WTC11 (cell line): ENCODE results near the gene PCDHAC2. TPM values are rescaled to one million over a fixed set of nuclear protein-coding genes. Genes with fewer than 3 reads are reported as not detected.

Experiments used
- ATAC-seq: fragments of 200-7000 bp; cut with Tn5 transposase; 2 replicates; pipeline ENCODE4 v1.10.0; 2021; ENCODE audit warnings: mild to moderate bottlenecking, moderate library complexity
- CTCF ChIA-PET: fragments of 300-600 bp; sonication (Branson Sonifier 250); formaldehyde crosslinking; loops from one replicate; lab custom pipeline; 2021; ENCODE audit warnings: antibody characterized with exemption; lab: Charles Lee
- POLR2A ChIA-PET: fragments of 350-600 bp; sonication (Branson Sonifier 250); formaldehyde crosslinking; loops from one replicate; lab custom pipeline; 2021; ENCODE audit warnings: antibody characterized with exemption; lab: Charles Lee
- DNase-seq: peaks from one replicate; pipeline ENCODE4 v3.0.0; 2021; ENCODE audit warnings: low spot score
- H3K27ac Mint-ChIP-seq: 2 replicates; pipeline ENCODE4 v1.8.0; 2021; ENCODE audit warnings: mixed read lengths
- H3K27me3 Mint-ChIP-seq: 2 replicates; pipeline ENCODE4 v1.8.0; 2021; ENCODE audit warnings: low read depth, mild to moderate bottlenecking, moderate library complexity, mixed read lengths
- H3K36me3 Mint-ChIP-seq: 2 replicates; pipeline ENCODE4 v1.8.0; 2021; ENCODE audit warnings: mixed read lengths
- H3K4me1 Mint-ChIP-seq: 2 replicates; pipeline ENCODE4 v1.8.0; 2022; ENCODE audit warnings: mixed read lengths
- H3K4me3 Mint-ChIP-seq: 2 replicates; pipeline ENCODE4 v1.8.0; 2021; ENCODE audit warnings: mild to moderate bottlenecking, moderate library complexity, mixed read lengths
- H3K9me3 Mint-ChIP-seq: 2 replicates; pipeline ENCODE4 v1.8.0; 2021; ENCODE audit warnings: mixed read lengths
- AFF4 ChIP-seq: sonication (generic); formaldehyde crosslinking; IDR thresholded peaks from 2 replicates; pipeline ENCODE4 v1.8.1; 2023; ENCODE audit warnings: mild to moderate bottlenecking, missing genetic modification reagents, borderline replicate concordance
- AR ChIP-seq: fragments of 250-450 bp; sonication (Bioruptor Pico); IDR thresholded peaks from 2 replicates; pipeline ENCODE4 v1.9.0; 2021; ENCODE audit warnings: mild to moderate bottlenecking
- ATF6 ChIP-seq: sonication (generic); formaldehyde crosslinking; IDR thresholded peaks from 2 replicates; pipeline ENCODE4 v1.8.1; 2023; ENCODE audit warnings: mild to moderate bottlenecking, missing genetic modification reagents
- E2F1 ChIP-seq: sonication (generic); formaldehyde crosslinking; IDR thresholded peaks from 2 replicates; pipeline ENCODE4 v1.8.0; 2022; ENCODE audit warnings: mild to moderate bottlenecking, missing genetic modification reagents
- E2F4 ChIP-seq: sonication (generic); formaldehyde crosslinking; IDR thresholded peaks from 2 replicates; pipeline ENCODE4 v1.8.1; 2022; ENCODE audit warnings: low read depth, mild to moderate bottlenecking, moderate library complexity, missing genetic modification reagents, borderline replicate concordance
- E2F5 ChIP-seq: sonication (generic); formaldehyde crosslinking; IDR thresholded peaks from 2 replicates; pipeline ENCODE4 v1.8.1; 2022; ENCODE audit warnings: mild to moderate bottlenecking, moderate library complexity, missing genetic modification reagents
- FOXK1 ChIP-seq: sonication (generic); formaldehyde crosslinking; IDR thresholded peaks from 2 replicates; pipeline ENCODE4 v1.8.0; 2022; ENCODE audit warnings: mild to moderate bottlenecking, moderate library complexity, missing genetic modification reagents
- FOXP1 ChIP-seq: sonication (generic); formaldehyde crosslinking; IDR thresholded peaks from 2 replicates; pipeline ENCODE4 v1.8.0; 2022; ENCODE audit warnings: missing genetic modification reagents, mild to moderate bottlenecking, moderate library complexity, borderline replicate concordance
- FOXP4 ChIP-seq: sonication (generic); formaldehyde crosslinking; IDR thresholded peaks from 2 replicates; pipeline ENCODE4 v1.8.0; 2022; ENCODE audit warnings: mild to moderate bottlenecking, missing genetic modification reagents
- HMGXB4 ChIP-seq: sonication (generic); formaldehyde crosslinking; IDR thresholded peaks from 2 replicates; pipeline ENCODE4 v1.8.1; 2023; ENCODE audit warnings: mild to moderate bottlenecking, moderate library complexity, missing genetic modification reagents
- NFATC4 ChIP-seq: fragments of 250-450 bp; sonication (Bioruptor Pico); IDR thresholded peaks from 2 replicates; pipeline ENCODE4 v1.9.0; 2021; ENCODE audit warnings: mild to moderate bottlenecking
- STAT6 ChIP-seq: sonication (generic); formaldehyde crosslinking; conservative IDR thresholded peaks from 2 replicates; pipeline ENCODE4 v1.8.1; 2023; ENCODE audit warnings: mild to moderate bottlenecking, low read depth, missing genetic modification reagents, moderate library complexity
- TEAD1 ChIP-seq: sonication (generic); formaldehyde crosslinking; IDR thresholded peaks from 2 replicates; pipeline ENCODE4 v1.8.0; 2022; ENCODE audit warnings: mild to moderate bottlenecking, missing genetic modification reagents
- USF1 ChIP-seq: sonication (generic); formaldehyde crosslinking; IDR thresholded peaks from 2 replicates; pipeline ENCODE4 v1.8.0; 2022; ENCODE audit warnings: mild to moderate bottlenecking, missing genetic modification reagents
- ZBTB21 ChIP-seq: sonication (generic); formaldehyde crosslinking; IDR thresholded peaks from 2 replicates; pipeline ENCODE4 v1.8.1; 2023; ENCODE audit warnings: mild to moderate bottlenecking, missing genetic modification reagents, borderline replicate concordance
- total RNA-seq: library from RNA; stranded (reverse); gene quantifications from 3 replicates; pipeline ENCODE4 v1.2.3, GENCODE V29; 2021

PCDHAC2 gene
- total RNA-seq, 1 experiment from 2014 or later, result 11.3 TPM

GRCh38 chr5:140962190-140962589 lies 4.1 kb upstream of the PCDHAC2 start (continued):
- TF ChIP-seq USF1 (CRISPR knock-in tag) (no peak), TEAD1 (CRISPR knock-in tag) (no peak), ATF6 (CRISPR knock-in tag) (no peak), ZBTB21 (CRISPR knock-in tag) (no peak)

GRCh38 chr5:140964356-140964755 lies 1.9 kb upstream of the PCDHAC2 start:
- ATAC-seq (no peak), DNase-seq (no peak)
- Mint-ChIP-seq H3K36me3 (no peaks in the 10 kb centered on the region), H3K4me1 (peaks cover 31% of the 10 kb centered on the region), H3K27me3 (peaks cover 21% of the 10 kb centered on the region), H3K9me3 (no peaks in the 10 kb centered on the region)
- ChIA-PET CTCF (interaction anchor here (1.1 to 1.5 kb wide), 2 partner anchors 55 to 76 kb away, joined by 3 to 8 read pairs; no protein-coding TSS in a partner anchor), POLR2A (interaction anchor here (1.6 kb wide), 1 partner anchor 38 kb away, joined by 4 read pairs; the partner anchor contains the start of gene PCDHAC1)
- TF ChIP-seq E2F4 (CRISPR knock-in tag) (no peak), FOXP1 (CRISPR knock-in tag) (no peak), AR (no peak), HMGXB4 (no peak), E2F1 (CRISPR knock-in tag) (no peak), AFF4 (CRISPR knock-in tag) (no peak), E2F5 (no peak), STAT6 (CRISPR knock-in tag) (no peak), NFATC4 (CRISPR knock-in tag) (no peak), FOXP4 (no peak), FOXK1 (CRISPR knock-in tag) (no peak)
- TF ChIP-seq, all 79 proteins: peak for 0
- peak overlapping the region; percentile 92; the same call in 1 of the 2 replicates for H3K4me3 Mint-ChIP-seq
- no peak overlapping the region for H3K27ac Mint-ChIP-seq
